Panc1 (cell line): ENCODE measurements around the gene FAM184B. TPM values are rescaled to one million over a fixed set of nuclear protein-coding genes. Genes with fewer than 3 reads are reported as not detected.

Source experiments
- ATAC-seq: fragments of 200-7000 bp; cut with Tn5 transposase; 2 replicates; pipeline ENCODE4 v1.9.1; 2020; ENCODE audit warnings: mild to moderate bottlenecking, moderate library complexity
- BruUV-seq: library from RNA; stranded (reverse); fragments of 400-500 nt; replicated peaks from 2 replicates; lab custom pipeline; 2021; lab: Mats Ljungman, UMichigan
- CTCF ChIA-PET: fragments of 300-600 bp; sonication (Branson Sonifier 250); formaldehyde crosslinking; loops from one replicate; lab custom pipeline; 2022; ENCODE audit warnings: antibody characterized with exemption; lab: Charles Lee
- POLR2A ChIA-PET: fragments of 300-600 bp; sonication (Branson Sonifier 250); formaldehyde crosslinking; loops from one replicate; lab custom pipeline; 2022; ENCODE audit warnings: antibody characterized with exemption; lab: Charles Lee
- DNase-seq: peaks from one replicate; pipeline ENCODE4 v3.0.0-alpha.2; 2010; ENCODE audit warnings: low read depth, low spot score
- H3K27ac ChIP-seq: 2 replicates; pipeline ENCODE4 v1.5.1; 2011; ENCODE audit warnings: mild to moderate bottlenecking, low read length, inconsistent platforms
- H3K27me3 ChIP-seq: fragments of 200-500 bp; sonication (Bioruptor generic); 2 replicates; pipeline ENCODE4 v1.6.0; 2014; ENCODE audit warnings: low read length, inconsistent platforms; ENCODE audit not compliant: control insufficient read depth, insufficient read depth
- H3K36me3 ChIP-seq: fragments of 200-500 bp; sonication (Bioruptor generic); 2 replicates; pipeline ENCODE4 v1.5.1; 2014; ENCODE audit warnings: inconsistent platforms, mild to moderate bottlenecking, low read length, moderate library complexity; ENCODE audit not compliant: control insufficient read depth, insufficient read depth
- H3K4me1 ChIP-seq: 2 replicates; pipeline ENCODE4 v1.5.1; 2011; ENCODE audit warnings: inconsistent platforms, mild to moderate bottlenecking, low read length, moderate library complexity; ENCODE audit not compliant: control insufficient read depth, insufficient read depth
- H3K4me3 ChIP-seq, 2 experiments: 2 replicates each; pipeline ENCODE4 v1.5.1; 2011 to 2012; ENCODE audit warnings: low read depth in 2 of 2, low read length in 2 of 2, mild to moderate bottlenecking in 2 of 2, inconsistent platforms in 1 of 2, moderate library complexity in 1 of 2
- H3K9me3 ChIP-seq: fragments of 200-500 bp; sonication (Bioruptor generic); 2 replicates; pipeline ENCODE4 v1.5.1; 2014; ENCODE audit warnings: low read depth, mild to moderate bottlenecking, inconsistent platforms, low read length, moderate library complexity; ENCODE audit not compliant: control insufficient read depth, insufficient read depth
- CTCF ChIP-seq: fragments of 450-650 bp; IDR thresholded peaks from 2 replicates; pipeline ENCODE4 v1.5.1; 2017; ENCODE audit warnings: mild to moderate bottlenecking
- POLR2AphosphoS5 ChIP-seq: IDR thresholded peaks from 2 replicates; pipeline ENCODE4 v1.6.1; 2012; ENCODE audit warnings: mild to moderate bottlenecking, low read depth, low read length, moderate library complexity
- REST ChIP-seq, 2 experiments: IDR thresholded peaks; 2 replicates each; pipeline ENCODE4 v1.6.1; 2011 to 2012; ENCODE audit warnings: low read depth in 2 of 2, control low read depth in 1 of 2, low read length in 1 of 2, mild to moderate bottlenecking in 1 of 2, moderate library complexity in 1 of 2; ENCODE audit not compliant: insufficient read depth in 1 of 2
- SIN3A ChIP-seq: IDR thresholded peaks from 2 replicates; pipeline ENCODE4 v1.6.1; 2012; ENCODE audit warnings: low read depth, mild to moderate bottlenecking, low read length, moderate library complexity, borderline replicate concordance; ENCODE audit not compliant: insufficient read depth
- TCF7L2 ChIP-seq: IDR thresholded peaks from 2 replicates; pipeline ENCODE4 v1.6.1; 2011; ENCODE audit warnings: mild to moderate bottlenecking, low read depth, low read length, inconsistent platforms
- in situ Hi-C: cut with HindIII; loops from 2 replicates; pipeline ENCODE4 v1.10.0; 2016; ENCODE audit warnings: low sequenced_read_pairs, low pct_unique_long_range_greater_than_20kb
- intact Hi-C: fragments of 100-400 bp; cut with micrococcal nuclease; formaldehyde crosslinking; loops from one replicate; pipeline ENCODE4 v1.10.0; 2022; ENCODE audit not compliant: unreplicated experiment
- total RNA-seq: library from RNA; stranded (reverse); gene quantifications from one replicate; pipeline ENCODE4 v1.2.1, GENCODE V29; 2021; ENCODE audit not compliant: unreplicated experiment

Gene FAM184B
- total RNA-seq, 1 experiment from 2014 or later = 0.03 TPM

DNA sequence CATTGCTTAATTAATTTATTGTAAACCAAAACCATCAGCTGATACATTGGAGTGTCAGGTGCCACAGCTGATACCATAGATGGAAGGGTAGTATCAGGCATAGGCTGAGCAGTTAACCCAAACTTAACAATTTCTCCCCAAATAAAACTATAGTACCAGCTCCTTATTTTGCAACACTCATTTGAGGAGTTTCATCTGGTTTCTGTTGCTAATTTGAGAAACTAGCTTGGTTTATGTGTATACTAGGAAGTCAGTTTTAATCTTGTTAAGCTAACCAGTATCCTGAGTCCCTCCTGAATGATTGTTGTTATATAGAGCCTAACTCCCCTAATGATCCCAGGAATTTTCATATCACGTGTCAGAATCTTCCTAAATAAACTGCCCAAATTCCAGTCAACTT, 16.4 kb upstream of the FAM184B start:
- no peaks in the 10 kb centered on the region; the same call in 1 of the 2 replicates for H3K36me3 ChIP-seq
- CTCF ChIA-PET = no interaction called here
- H3K9me3 ChIP-seq = no peaks in the 10 kb centered on the region
- intact Hi-C loops (no loop called here), in situ Hi-C loops (no loop called here)
- H3K4me3 ChIP-seq = no peak overlapping the region
- POLR2A ChIA-PET = no interaction called here
- no peaks in the 10 kb centered on the region for H3K27me3 ChIP-seq
- ATAC-seq = no peak
- TF ChIP-seq SIN3A (no peak), CTCF (no peak), TCF7L2 (no peak), POLR2AphosphoS5 (no peak), REST (IDR thresholded peaks at IDR 0.05; ENCODE audit: insufficient read depth in 1 of 2, low read depth in 2 of 2, low read length in 1 of 2) (no peak)
- H3K4me1 ChIP-seq = no peaks in the 10 kb centered on the region
- DNase-seq = no peak
- no peak overlapping the region for H3K27ac ChIP-seq
- no TSS peak for BruUV-seq

DNA sequence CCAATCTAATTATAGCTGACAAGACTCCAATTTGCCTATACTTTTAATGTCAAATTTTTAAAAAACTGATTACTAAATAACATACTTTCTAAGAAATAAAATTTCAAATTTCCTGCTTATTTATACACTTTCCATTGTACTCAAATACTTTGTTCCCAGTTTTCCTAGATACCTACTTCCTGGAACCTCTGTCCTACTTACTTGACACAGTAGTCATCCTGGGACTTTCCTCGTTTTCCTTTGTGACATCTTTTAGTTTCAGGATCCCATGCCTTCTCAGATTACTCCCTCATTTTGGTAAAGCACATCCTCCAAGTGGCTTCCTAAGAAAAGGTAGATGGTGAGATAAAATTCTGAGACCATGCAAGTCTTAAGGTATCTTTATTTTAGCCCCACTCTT, 13.3 kb upstream of the FAM184B start:
- Histone ChIP-seq H3K4me1 (no peaks in the 10 kb centered on the region), H3K27me3 (no peaks in the 10 kb centered on the region), H3K36me3 (no peaks in the 10 kb centered on the region), H3K27ac (no peak overlapping the region), H3K4me3 (no peak overlapping the region), H3K9me3 (no peaks in the 10 kb centered on the region)
- BruUV-seq = no TSS peak
- intact Hi-C loops (no loop called here), in situ Hi-C loops (no loop called here)
- DNase-seq = no peak
- CTCF ChIA-PET = no interaction called here
- POLR2A ChIA-PET = no interaction called here
- ATAC-seq = no peak
- TF ChIP-seq CTCF = no peak
- TF ChIP-seq SIN3A = no peak
- TF ChIP-seq REST (IDR thresholded peaks at IDR 0.05; ENCODE audit: insufficient read depth in 1 of 2, low read depth in 2 of 2, low read length in 1 of 2) = no peak
- no peak for TF ChIP-seq TCF7L2
- TF ChIP-seq POLR2AphosphoS5 = no peak
